GM12865 (cell line): ENCODE data around the gene CDIPT.

Experiments used
- DNase-seq: peaks from one replicate; pipeline ENCODE4 v3.0.0; 2010; ENCODE audit warnings: low read depth
- H3K4me3 ChIP-seq: 2 replicates; pipeline ENCODE4 v1.5.1; 2011; ENCODE audit warnings: mild to moderate bottlenecking, low read depth, low read length, control low read depth
- CTCF ChIP-seq: IDR thresholded peaks from 2 replicates; pipeline ENCODE4 v1.5.1; 2011; ENCODE audit warnings: low read length, control low read depth, low read depth, inconsistent platforms; ENCODE audit not compliant: insufficient read depth; ENCODE audit errors: missing control alignments

CDIPT gene

GRCh38 chr16:29821643-29822115 is 41.3 kb downstream of the CDIPT start:
- DNase-seq: no peak

GRCh38 chr16:29820730-29821642 is 42.0 kb downstream of the CDIPT start:
- DNase-seq: peak; percentile 77
- no peak for TF ChIP-seq CTCF
- peak overlapping the region; percentile 85 for H3K4me3 ChIP-seq

More at GRCh38 chr16:29821643-29822115, 41.3 kb downstream of the CDIPT start:
- peak overlapping the region; percentile 85 for H3K4me3 ChIP-seq
- no peak for TF ChIP-seq CTCF

GRCh38 chr16:29820271-29820701 is 42.7 kb downstream of the CDIPT start, which contains the start of gene MVP:
MVP (plus strand) TSS chr16:29820462; CDS start chr16:29830550, 10,088 bp downstream.
- peak; percentile 73 for DNase-seq
- H3K4me3 ChIP-seq: peak within 1 kb of the TSS; percentile 85
- TF ChIP-seq CTCF: no peak

GRCh38 chr16:29819506-29819905 is 43.5 kb downstream of the CDIPT start:
- no peak for TF ChIP-seq CTCF
- H3K4me3 ChIP-seq: peak overlapping the region; percentile 85
- DNase-seq: no peak

GRCh38 chr16:29818082-29818481 is 44.9 kb downstream of the CDIPT start:
- DNase-seq: no peak
- TF ChIP-seq CTCF: no peak
- H3K4me3 ChIP-seq: no peak overlapping the region

GRCh38 chr16:29816694-29817441 is 46.2 kb downstream of the CDIPT start:
- DNase-seq: peak; percentile 78
- H3K4me3 ChIP-seq: peak overlapping the region; percentile 90
- TF ChIP-seq CTCF: peak; percentile 29
